Liver (tissue), 9 donors: Measurements from ENCODE around the gene TNFAIP3. TPM values are rescaled to one million over a fixed set of nuclear protein-coding genes. Genes with fewer than 3 reads are reported as not detected.

Experiments used
- DNase-seq: peaks from one replicate; pipeline ENCODE4 v3.0.0-alpha.2; 2017; ENCODE audit warnings: low spot score
- H3K27ac ChIP-seq, 2 donors: one replicate each; pipeline ENCODE4 v1.7.0; 2013; ENCODE audit warnings: inconsistent platforms in 2 of 2, low read length in 2 of 2, control low read depth in 1 of 2, low read depth in 1 of 2, mild to moderate bottlenecking in 1 of 2
- H3K27me3 ChIP-seq, 4 donors: one replicate each; pipeline versions ENCODE4 v1.6.1 to v1.7.0; 2013; ENCODE audit warnings: low read length in 3 of 4, inconsistent platforms in 1 of 4, mild to moderate bottlenecking in 1 of 4, moderate library complexity in 1 of 4; ENCODE audit not compliant: control insufficient read depth in 4 of 4, insufficient read depth in 4 of 4
- H3K36me3 ChIP-seq, 4 donors: one replicate each; pipeline versions ENCODE4 v1.6.1 to v1.7.0; 2013; ENCODE audit warnings: low read length in 3 of 4, mild to moderate bottlenecking in 3 of 4, low read depth in 1 of 4, moderate library complexity in 1 of 4; ENCODE audit not compliant: control insufficient read depth in 4 of 4, insufficient read depth in 3 of 4
- H3K4me1 ChIP-seq, 4 donors: one replicate each; pipeline versions ENCODE4 v1.6.1 to v1.7.0; 2013; ENCODE audit warnings: low read length in 3 of 4, mild to moderate bottlenecking in 3 of 4, moderate library complexity in 1 of 4; ENCODE audit not compliant: control insufficient read depth in 4 of 4, insufficient read depth in 4 of 4
- H3K4me3 ChIP-seq, 3 donors: one replicate each; pipeline versions ENCODE4 v1.6.1 to v1.7.0; 2013; ENCODE audit warnings: low read length in 3 of 3, control low read depth in 1 of 3, low read depth in 1 of 3, mild to moderate bottlenecking in 1 of 3
- H3K9ac ChIP-seq, 2 donors: one replicate each; pipeline ENCODE4 v1.7.0; 2013; ENCODE audit warnings: low read length in 2 of 2, mild to moderate bottlenecking in 2 of 2, moderate library complexity in 2 of 2, control low read depth in 1 of 2, low read depth in 1 of 2
- H3K9me3 ChIP-seq, 4 donors: one replicate each; pipeline versions ENCODE4 v1.6.1 to v1.7.0; 2013; ENCODE audit warnings: low read length in 3 of 4; ENCODE audit not compliant: control insufficient read depth in 4 of 4
- FOXA1 ChIP-seq: IDR thresholded peaks from 2 replicates; pipeline ENCODE4 v1.6.1; 2016; ENCODE audit warnings: antibody characterized with exemption
- FOXA2 ChIP-seq: IDR thresholded peaks from 2 replicates; pipeline ENCODE4 v1.6.1; 2016; ENCODE audit warnings: antibody characterized with exemption
- HNF4A ChIP-seq, 2 donors: conservative IDR thresholded peaks; 2 replicates each; pipeline ENCODE4 v1.6.1; 2016; ENCODE audit warnings: antibody characterized with exemption in 2 of 2, mild to moderate bottlenecking in 2 of 2
- JUND ChIP-seq, 2 donors: IDR thresholded peaks; 2 replicates each; pipeline ENCODE4 v1.6.1; 2016; ENCODE audit warnings: antibody characterized with exemption in 2 of 2
- NR2F2 ChIP-seq: IDR thresholded peaks from 2 replicates; pipeline ENCODE4 v1.6.1; 2016; ENCODE audit warnings: antibody characterized with exemption
- RAD21 ChIP-seq, 2 donors: IDR thresholded peaks; 2 replicates each; pipeline ENCODE4 v1.6.1; 2016; ENCODE audit warnings: antibody characterized with exemption in 2 of 2, mild to moderate bottlenecking in 2 of 2
- RXRA ChIP-seq, 2 donors: IDR thresholded peaks; 2 replicates each; pipeline ENCODE4 v1.6.1; 2017 to 2018; ENCODE audit warnings: antibody characterized with exemption in 2 of 2, mild to moderate bottlenecking in 1 of 2
- YY1 ChIP-seq: IDR thresholded peaks from 2 replicates; pipeline ENCODE4 v1.6.1; 2016; ENCODE audit warnings: antibody characterized with exemption, mild to moderate bottlenecking
- WGBS: extraction: QIAGEN DNeasy Blood & Tissue Kit; methylation state at CpG from one replicate; pipeline ENCODE4 v1.1.7; 2013; 5-methylcytosine and 5-hydroxymethylcytosine counted together
- polyA plus RNA-seq, 2 donors: library from polyadenylated mRNA; stranded (reverse) in 1 of 2; unstranded in 1 of 2; fragments of 200-250 nt in 1 of 2; fragments of >200 nt in 1 of 2; fragmentation: Nextera tagmentation in 1 of 2; extraction: Ambion mirVana in 1 of 2; gene quantifications; one replicate each; pipeline versions ENCODE4 v1.2.1 to v1.2.3, GENCODE V29; 2013 to 2015
- total RNA-seq, 2 donors: library from RNA; depleted of rRNA; stranded (reverse); fragments of >200 nt; gene quantifications; one replicate each; pipeline ENCODE4 v1.2.3, GENCODE V29; 2014
- TF ChIP-seq, protein P1 (sequence below): IDR thresholded peaks from 2 replicates; pipeline ENCODE4 v1.6.1; 2016; ENCODE audit warnings: antibody characterized with exemption, mild to moderate bottlenecking
- TF ChIP-seq, protein P2 (sequence below): IDR thresholded peaks from 2 replicates; pipeline ENCODE4 v1.6.1; 2016; ENCODE audit warnings: antibody characterized with exemption
- TF ChIP-seq, protein P3 (sequence below): fragments of 150-350 bp; IDR thresholded peaks from 2 replicates; pipeline ENCODE4 v1.5.1; 2017; ENCODE audit warnings: improper control_type of control experiment, low read depth, low read length; ENCODE audit not compliant: missing input control
- TF ChIP-seq, protein P4 (sequence below): IDR thresholded peaks from 2 replicates; pipeline ENCODE4 v1.6.1; 2016; ENCODE audit warnings: antibody characterized with exemption
- donor health status: healthy.
- donor health status: healthy.
- donor health status: healthy.
- donor health status: healthy.
- donor health status: healthy.

Gene TNFAIP3
- total and polyA plus RNA-seq, 4 donors: 4.5 to 8.0 (median 6.7) TPM

DNA sequence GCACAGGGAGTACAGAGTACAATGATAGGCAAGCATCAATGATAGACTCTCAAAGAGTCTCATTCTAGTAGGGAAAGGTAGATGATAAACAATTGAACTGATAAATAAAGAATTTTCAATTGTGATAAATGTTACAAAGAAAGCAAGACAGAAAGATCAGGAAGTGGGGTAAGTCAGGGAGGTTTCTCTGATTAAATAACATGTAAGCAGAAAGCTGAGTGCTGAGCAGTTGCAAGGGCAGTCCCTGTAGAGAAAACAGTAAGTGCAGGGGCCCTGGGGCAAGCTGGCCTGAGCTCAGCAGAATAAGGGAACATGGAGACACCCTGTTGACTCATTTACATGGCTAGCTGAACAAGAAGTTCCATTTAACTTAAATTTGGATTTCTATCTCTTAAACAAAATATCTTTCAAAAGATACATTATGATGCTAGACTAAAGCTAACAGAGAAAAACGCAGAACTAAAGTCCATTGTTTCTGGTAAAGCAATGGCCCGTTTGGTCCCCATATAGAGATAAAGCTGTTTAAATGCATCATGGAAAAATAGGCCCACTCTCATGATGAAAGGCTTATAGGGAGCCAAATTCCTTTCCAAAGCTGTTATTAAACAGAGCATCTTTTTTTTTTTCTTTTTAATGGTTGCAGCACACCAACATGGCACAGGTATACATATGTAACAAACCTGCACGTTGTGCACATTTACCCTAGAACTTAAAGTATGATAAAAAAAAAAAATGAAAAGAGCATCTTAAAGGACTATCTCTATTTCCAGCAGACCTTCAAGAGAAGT, 5.3 kb upstream of the TNFAIP3 start:
- H3K4me3 ChIP-seq: no peak overlapping the region
- DNase-seq: no peak
- no peaks in the 10 kb centered on the region for H3K9me3 ChIP-seq
- H3K4me1 ChIP-seq: peaks cover 0 to 8% (median 3%) of the 10 kb centered on the region in 4 donors
- H3K36me3 ChIP-seq: no peaks in the 10 kb centered on the region
- H3K27ac ChIP-seq: no peak overlapping the region
- TF ChIP-seq YY1 (no peak), RAD21 (IDR thresholded peaks at IDR 0.05) (no peak), FOXA1 (no peak), RXRA (IDR thresholded peaks at IDR 0.05) (no peak), NR2F2 (no peak), JUND (IDR thresholded peaks at IDR 0.05) (no peak), HNF4A (conservative IDR thresholded peaks at IDR 0.05) (no peak), FOXA2 (no peak)
- TF ChIP-seq, protein P1, sequence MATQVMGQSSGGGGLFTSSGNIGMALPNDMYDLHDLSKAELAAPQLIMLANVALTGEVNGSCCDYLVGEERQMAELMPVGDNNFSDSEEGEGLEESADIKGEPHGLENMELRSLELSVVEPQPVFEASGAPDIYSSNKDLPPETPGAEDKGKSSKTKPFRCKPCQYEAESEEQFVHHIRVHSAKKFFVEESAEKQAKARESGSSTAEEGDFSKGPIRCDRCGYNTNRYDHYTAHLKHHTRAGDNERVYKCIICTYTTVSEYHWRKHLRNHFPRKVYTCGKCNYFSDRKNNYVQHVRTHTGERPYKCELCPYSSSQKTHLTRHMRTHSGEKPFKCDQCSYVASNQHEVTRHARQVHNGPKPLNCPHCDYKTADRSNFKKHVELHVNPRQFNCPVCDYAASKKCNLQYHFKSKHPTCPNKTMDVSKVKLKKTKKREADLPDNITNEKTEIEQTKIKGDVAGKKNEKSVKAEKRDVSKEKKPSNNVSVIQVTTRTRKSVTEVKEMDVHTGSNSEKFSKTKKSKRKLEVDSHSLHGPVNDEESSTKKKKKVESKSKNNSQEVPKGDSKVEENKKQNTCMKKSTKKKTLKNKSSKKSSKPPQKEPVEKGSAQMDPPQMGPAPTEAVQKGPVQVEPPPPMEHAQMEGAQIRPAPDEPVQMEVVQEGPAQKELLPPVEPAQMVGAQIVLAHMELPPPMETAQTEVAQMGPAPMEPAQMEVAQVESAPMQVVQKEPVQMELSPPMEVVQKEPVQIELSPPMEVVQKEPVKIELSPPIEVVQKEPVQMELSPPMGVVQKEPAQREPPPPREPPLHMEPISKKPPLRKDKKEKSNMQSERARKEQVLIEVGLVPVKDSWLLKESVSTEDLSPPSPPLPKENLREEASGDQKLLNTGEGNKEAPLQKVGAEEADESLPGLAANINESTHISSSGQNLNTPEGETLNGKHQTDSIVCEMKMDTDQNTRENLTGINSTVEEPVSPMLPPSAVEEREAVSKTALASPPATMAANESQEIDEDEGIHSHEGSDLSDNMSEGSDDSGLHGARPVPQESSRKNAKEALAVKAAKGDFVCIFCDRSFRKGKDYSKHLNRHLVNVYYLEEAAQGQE: no peak
- TF ChIP-seq, protein P2, sequence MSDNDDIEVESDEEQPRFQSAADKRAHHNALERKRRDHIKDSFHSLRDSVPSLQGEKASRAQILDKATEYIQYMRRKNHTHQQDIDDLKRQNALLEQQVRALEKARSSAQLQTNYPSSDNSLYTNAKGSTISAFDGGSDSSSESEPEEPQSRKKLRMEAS: no peak
- TF ChIP-seq, protein P3, sequence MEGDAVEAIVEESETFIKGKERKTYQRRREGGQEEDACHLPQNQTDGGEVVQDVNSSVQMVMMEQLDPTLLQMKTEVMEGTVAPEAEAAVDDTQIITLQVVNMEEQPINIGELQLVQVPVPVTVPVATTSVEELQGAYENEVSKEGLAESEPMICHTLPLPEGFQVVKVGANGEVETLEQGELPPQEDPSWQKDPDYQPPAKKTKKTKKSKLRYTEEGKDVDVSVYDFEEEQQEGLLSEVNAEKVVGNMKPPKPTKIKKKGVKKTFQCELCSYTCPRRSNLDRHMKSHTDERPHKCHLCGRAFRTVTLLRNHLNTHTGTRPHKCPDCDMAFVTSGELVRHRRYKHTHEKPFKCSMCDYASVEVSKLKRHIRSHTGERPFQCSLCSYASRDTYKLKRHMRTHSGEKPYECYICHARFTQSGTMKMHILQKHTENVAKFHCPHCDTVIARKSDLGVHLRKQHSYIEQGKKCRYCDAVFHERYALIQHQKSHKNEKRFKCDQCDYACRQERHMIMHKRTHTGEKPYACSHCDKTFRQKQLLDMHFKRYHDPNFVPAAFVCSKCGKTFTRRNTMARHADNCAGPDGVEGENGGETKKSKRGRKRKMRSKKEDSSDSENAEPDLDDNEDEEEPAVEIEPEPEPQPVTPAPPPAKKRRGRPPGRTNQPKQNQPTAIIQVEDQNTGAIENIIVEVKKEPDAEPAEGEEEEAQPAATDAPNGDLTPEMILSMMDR: no peak
- TF ChIP-seq, protein P4, sequence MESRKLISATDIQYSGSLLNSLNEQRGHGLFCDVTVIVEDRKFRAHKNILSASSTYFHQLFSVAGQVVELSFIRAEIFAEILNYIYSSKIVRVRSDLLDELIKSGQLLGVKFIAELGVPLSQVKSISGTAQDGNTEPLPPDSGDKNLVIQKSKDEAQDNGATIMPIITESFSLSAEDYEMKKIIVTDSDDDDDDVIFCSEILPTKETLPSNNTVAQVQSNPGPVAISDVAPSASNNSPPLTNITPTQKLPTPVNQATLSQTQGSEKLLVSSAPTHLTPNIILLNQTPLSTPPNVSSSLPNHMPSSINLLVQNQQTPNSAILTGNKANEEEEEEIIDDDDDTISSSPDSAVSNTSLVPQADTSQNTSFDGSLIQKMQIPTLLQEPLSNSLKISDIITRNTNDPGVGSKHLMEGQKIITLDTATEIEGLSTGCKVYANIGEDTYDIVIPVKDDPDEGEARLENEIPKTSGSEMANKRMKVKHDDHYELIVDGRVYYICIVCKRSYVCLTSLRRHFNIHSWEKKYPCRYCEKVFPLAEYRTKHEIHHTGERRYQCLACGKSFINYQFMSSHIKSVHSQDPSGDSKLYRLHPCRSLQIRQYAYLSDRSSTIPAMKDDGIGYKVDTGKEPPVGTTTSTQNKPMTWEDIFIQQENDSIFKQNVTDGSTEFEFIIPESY: no peak
- no peaks in the 10 kb centered on the region for H3K27me3 ChIP-seq
- no peak overlapping the region for H3K9ac ChIP-seq
- 92% methylated on average over 3 of the region's 3 CpGs for WGBS

DNA sequence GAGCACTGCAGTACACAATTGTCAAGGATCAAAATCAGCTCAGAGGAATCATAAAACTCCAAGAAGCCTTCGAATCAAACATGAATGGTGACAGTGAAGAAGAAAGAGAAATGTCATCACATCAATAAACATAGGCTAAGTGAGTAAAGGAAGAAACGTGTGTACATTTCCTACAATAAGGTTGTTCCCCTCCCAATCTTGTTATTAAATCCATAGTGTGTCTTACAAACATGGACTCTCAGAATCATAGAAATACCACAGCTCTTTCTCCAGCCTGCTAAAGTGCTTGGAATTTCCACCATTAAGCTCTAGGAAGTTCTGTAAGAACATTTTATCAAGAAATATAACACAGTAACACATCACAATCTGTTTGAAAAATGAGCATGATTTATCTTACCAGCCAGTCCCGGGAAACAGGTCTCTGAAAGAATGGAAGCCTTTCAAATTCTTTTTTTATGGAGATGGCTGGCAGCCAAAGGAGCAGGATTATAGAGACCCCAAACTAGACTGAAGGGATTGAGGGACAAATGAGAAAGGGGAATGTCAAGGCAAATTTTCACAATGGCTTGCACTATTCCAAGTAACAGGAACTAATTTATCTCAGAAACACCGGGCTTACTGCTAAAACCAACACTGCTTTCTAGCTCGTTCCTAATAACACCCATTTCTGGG, 4.5 kb upstream of the TNFAIP3 start:
- no peak overlapping the region for H3K27ac ChIP-seq
- no peaks in the 10 kb centered on the region for H3K36me3 ChIP-seq
- H3K4me1 ChIP-seq: peaks cover 0 to 8% (median 3%) of the 10 kb centered on the region in 4 donors
- no peaks in the 10 kb centered on the region for H3K27me3 ChIP-seq
- TF ChIP-seq, protein P3: no peak
- no peaks in the 10 kb centered on the region for H3K9me3 ChIP-seq
- no peak for DNase-seq
- H3K4me3 ChIP-seq: no peak overlapping the region
- whole genome bisulfite sequencing: 76% methylated on average over 5 of the region's 5 CpGs
- no peak overlapping the region for H3K9ac ChIP-seq
